HepG2 (cell line): ENCODE measurements around the gene A1CF. TPM values are rescaled to one million over a fixed set of nuclear protein-coding genes. Genes with fewer than 3 reads are reported as not detected.

Experiments
- ATAC-seq: fragments of 200-7000 bp; cut with Tn5 transposase; 3 replicates; pipeline ENCODE4 v1.9.1; 2020; ENCODE audit warnings: mild to moderate bottlenecking, moderate library complexity
- BruUV-seq: library from RNA; stranded (reverse); fragments of 400-500 nt; replicated peaks from 2 replicates; lab custom pipeline; 2021; lab: Mats Ljungman, UMichigan
- CTCF ChIA-PET: fragments of 300-600 bp; formaldehyde crosslinking; extraction: SDS; loops from one replicate; lab custom pipeline; 2021; ENCODE audit warnings: low total read pairs, inconsistent platforms, low intra/inter-chr PET ratio; lab: Yijun Ruan, JAX
- POLR2A ChIA-PET: fragments of 350-600 bp; sonication (Branson Sonifier 250); formaldehyde crosslinking; loops from one replicate; lab custom pipeline; 2020; ENCODE audit warnings: antibody characterized with exemption, inconsistent platforms; lab: Yijun Ruan, JAX
- DNase-seq: peaks from one replicate; pipeline ENCODE4 v3.0.0-alpha.2; 2015; ENCODE audit warnings: low spot score
- FAIRE-seq: peaks from 3 replicates; lab custom pipeline; 2011; peaks lifted over from hg19 to GRCh38; lab: Jason Lieb, UNC
- H2AFZ ChIP-seq: one replicate; pipeline ENCODE4 v1.6.1; 2011; ENCODE audit warnings: low read length, inconsistent platforms
- H3K27ac ChIP-seq: fragments of 300-600 bp; 3 replicates; pipeline ENCODE4 v1.8.0; 2011; ENCODE audit warnings: mixed run types, mild to moderate bottlenecking, mixed read lengths, low read length, inconsistent platforms; ENCODE audit not compliant: insufficient read depth; ENCODE audit errors: extremely low read length
- H3K27me3 ChIP-seq, 2 experiments: fragments of 200-600 bp in 1 of 2; 2 replicates in 1 of 2; 3 replicates in 1 of 2; pipeline versions ENCODE4 v1.6.0 to v1.8.0; 2011; ENCODE audit warnings: low read length in 2 of 2, mild to moderate bottlenecking in 2 of 2, moderate library complexity in 2 of 2, inconsistent platforms in 1 of 2; ENCODE audit not compliant: insufficient read depth in 2 of 2, control insufficient read depth in 1 of 2
- H3K36me3 ChIP-seq, 2 experiments: fragments of 200-600 bp in 1 of 2; replicated peaks in 1 of 2; 2 replicates in 1 of 2; 3 replicates in 1 of 2; pipeline versions ENCODE4 v1.5.1 to v1.8.0; 2011; ENCODE audit warnings: low read length in 2 of 2, inconsistent platforms in 1 of 2; ENCODE audit not compliant: insufficient read depth in 2 of 2, control insufficient read depth in 1 of 2
- H3K4me1 ChIP-seq: 2 replicates; pipeline ENCODE4 v1.5.1; 2012; ENCODE audit warnings: low read length, inconsistent platforms; ENCODE audit not compliant: insufficient read depth
- H3K4me2 ChIP-seq: 2 replicates; pipeline ENCODE4 v1.6.0; 2011; ENCODE audit warnings: low read depth, low read length, inconsistent platforms
- H3K4me3 ChIP-seq, 3 experiments: fragments of 200-600 bp in 1 of 3; sonication (generic), shearing (Covaris generic) in 1 of 3; replicated peaks in 1 of 3; 2 replicates each; pipeline ENCODE4 v1.5.1; 2011 to 2016; ENCODE audit warnings: low read length in 3 of 3, inconsistent platforms in 2 of 3, low read depth in 2 of 3, mild to moderate bottlenecking in 2 of 3, control low read depth in 1 of 3, mixed read lengths in 1 of 3; ENCODE audit not compliant: insufficient read depth in 1 of 3
- H3K79me2 ChIP-seq: one replicate; pipeline ENCODE4 v1.6.1; 2011; ENCODE audit warnings: low read length, inconsistent platforms; ENCODE audit not compliant: insufficient read depth
- H3K9ac ChIP-seq: 2 replicates; pipeline ENCODE4 v1.6.0; 2011; ENCODE audit warnings: mild to moderate bottlenecking, low read depth, low read length, inconsistent platforms; ENCODE audit not compliant: insufficient read depth
- H3K9me3 ChIP-seq: 2 replicates; pipeline ENCODE4 v1.5.1; 2012; ENCODE audit warnings: mild to moderate bottlenecking, low read length
- H4K20me1 ChIP-seq: 2 replicates; pipeline ENCODE4 v1.6.0; 2011; ENCODE audit warnings: inconsistent platforms, mild to moderate bottlenecking, low read length, moderate library complexity; ENCODE audit not compliant: insufficient read depth
- HDAC2 ChIP-seq: sonication (generic); formaldehyde crosslinking; IDR thresholded peaks from 2 replicates; pipeline ENCODE4 v1.4.0; 2020; ENCODE audit warnings: missing genetic modification reagents
- HES4 ChIP-seq: sonication (generic); formaldehyde crosslinking; IDR thresholded peaks from 2 replicates; pipeline ENCODE4 v1.9.0; 2021; ENCODE audit warnings: mild to moderate bottlenecking, missing genetic modification reagents, borderline replicate concordance
- HNF4A ChIP-seq: sonication (generic); formaldehyde crosslinking; IDR thresholded peaks from 2 replicates; pipeline ENCODE4 v1.4.0; 2020; ENCODE audit warnings: missing genetic modification reagents
- HNRNPUL1 ChIP-seq: fragments of 200-400 bp; formaldehyde crosslinking; IDR thresholded peaks from 2 replicates; pipeline ENCODE4 v1.6.1; 2017; ENCODE audit warnings: low read depth, mild to moderate bottlenecking, low read length, moderate library complexity
- NFIB ChIP-seq: sonication (generic); formaldehyde crosslinking; IDR thresholded peaks from 2 replicates; pipeline ENCODE4 v1.9.0; 2021; ENCODE audit warnings: missing genetic modification reagents, mild to moderate bottlenecking, borderline replicate concordance
- PHF21A ChIP-seq: sonication (generic); formaldehyde crosslinking; IDR thresholded peaks from 2 replicates; pipeline ENCODE4 v1.5.0; 2020; ENCODE audit warnings: mild to moderate bottlenecking, missing genetic modification reagents
- PLRG1 ChIP-seq: fragments of 450-650 bp; conservative IDR thresholded peaks from 2 replicates; pipeline ENCODE4 v1.6.1; 2016
- POGK ChIP-seq: sonication (generic); formaldehyde crosslinking; conservative IDR thresholded peaks from 2 replicates; pipeline ENCODE4 v1.8.0; 2022; ENCODE audit warnings: mild to moderate bottlenecking, moderate library complexity, missing genetic modification reagents
- SALL1 ChIP-seq: sonication (generic); formaldehyde crosslinking; IDR thresholded peaks from 2 replicates; pipeline ENCODE4 v1.8.0; 2022; ENCODE audit warnings: mild to moderate bottlenecking, missing genetic modification reagents
- SETDB1 ChIP-seq: sonication (generic); formaldehyde crosslinking; IDR thresholded peaks from 2 replicates; pipeline ENCODE4 v1.5.1; 2020; ENCODE audit warnings: missing genetic modification reagents, mild to moderate bottlenecking, borderline replicate concordance
- SNAI1 ChIP-seq: sonication (generic); formaldehyde crosslinking; IDR thresholded peaks from 2 replicates; pipeline ENCODE4 v1.5.0; 2020; ENCODE audit warnings: mild to moderate bottlenecking, missing genetic modification reagents, borderline replicate concordance
- XBP1 ChIP-seq: sonication (generic); formaldehyde crosslinking; IDR thresholded peaks from 2 replicates; pipeline ENCODE4 v1.5.0; 2020; ENCODE audit warnings: missing genetic modification reagents
- ZNF33A ChIP-seq: sonication (generic); formaldehyde crosslinking; IDR thresholded peaks from 2 replicates; pipeline ENCODE4 v1.5.1; 2020; ENCODE audit warnings: missing genetic modification reagents, mild to moderate bottlenecking, moderate library complexity, borderline replicate concordance
- ZNF687 ChIP-seq: sonication (generic); formaldehyde crosslinking; IDR thresholded peaks from 2 replicates; pipeline ENCODE4 v1.5.1; 2020; ENCODE audit warnings: mild to moderate bottlenecking, missing genetic modification reagents, moderate library complexity
- ZNF691 ChIP-seq: sonication (generic); formaldehyde crosslinking; IDR thresholded peaks from 2 replicates; pipeline ENCODE4 v1.4.0; 2020; ENCODE audit warnings: missing genetic modification reagents, low read depth, mild to moderate bottlenecking, borderline replicate concordance
- ZNF761 ChIP-seq: sonication (generic); formaldehyde crosslinking; conservative IDR thresholded peaks from 2 replicates; pipeline ENCODE4 v1.4.0; 2020; ENCODE audit warnings: mild to moderate bottlenecking, missing genetic modification reagents
- ZNF780A ChIP-seq: sonication (generic); formaldehyde crosslinking; IDR thresholded peaks from 2 replicates; pipeline ENCODE4 v1.8.0; 2022; ENCODE audit warnings: mild to moderate bottlenecking, missing genetic modification reagents, moderate library complexity
- in situ Hi-C: cut with HindIII; loops from 2 replicates; pipeline ENCODE4 v1.10.0; 2017; ENCODE audit warnings: low pct_unique_long_range_greater_than_20kb; ENCODE audit not compliant: extremely low pct_ligation_motif_present
- intact Hi-C: fragments of 100-400 bp; cut with micrococcal nuclease; formaldehyde crosslinking; loops from one replicate; pipeline ENCODE4 v1.10.0; 2022; ENCODE audit not compliant: unreplicated experiment
- polyA plus RNA-seq, 8 experiments: library from polyadenylated mRNA; depleted of rRNA in 3 of 8; stranded (reverse) in 7 of 8; unstranded in 1 of 8; fragments of >200 nt; fragmentation: Illumina TruSeq in 4 of 8; extraction: Trizol in 4 of 8; gene quantifications; 2 replicates each; pipeline versions ENCODE4 v1.2.1 to v1.2.3, GENCODE V29; 2011 to 2016; ENCODE audit warnings: low read depth in 4 of 8, missing spikeins in 1 of 8, mixed read lengths in 1 of 8; ENCODE audit not compliant: insufficient read depth in 1 of 8
- total RNA-seq, 5 experiments: library from RNA; depleted of rRNA; stranded (reverse); fragments of >200 nt; fragmentation: Illumina TruSeq; extraction: Trizol; gene quantifications; 2 replicates each; pipeline ENCODE4 v1.2.3, GENCODE V29; 2016; ENCODE audit warnings: low read depth in 1 of 5

The A1CF gene
- total and polyA plus RNA-seq, 2 of the 13 experiments (the other 11 are each of a cell fraction or from before 2014, with no cell fraction given) = 56.1 to 58.1 TPM

- no peak for FAIRE-seq
- no peaks in the 10 kb centered on the region for H3K9me3 ChIP-seq
- ChIA-PET POLR2A (no interaction called here), CTCF (no interaction called here)
- in situ Hi-C loops = no loop called here
- BruUV-seq = no TSS peak
- H3K4me3 ChIP-seq = no peak overlapping the region
- no peak for ATAC-seq
- DNase-seq = no peak
- intact Hi-C loops = no loop called here
- no peaks in the 10 kb centered on the region for H4K20me1 ChIP-seq
- peaks cover 5% of the 10 kb centered on the region; the same call in 1 of the 2 replicates for H3K4me1 ChIP-seq
- H3K9ac ChIP-seq = no peak overlapping the region
- no peaks in the 10 kb centered on the region for H3K36me3 ChIP-seq
- H3K27ac ChIP-seq = no peak overlapping the region
- no peaks in the 10 kb centered on the region for H3K79me2 ChIP-seq
- H3K4me2 ChIP-seq = no peak overlapping the region
- no peak for TF ChIP-seq ZNF761 (CRISPR knock-in tag)
- TF ChIP-seq SALL1 = no peak
- no peak for TF ChIP-seq HNF4A (CRISPR knock-in tag)
- TF ChIP-seq HES4 (CRISPR knock-in tag) = no peak
- TF ChIP-seq NFIB (CRISPR knock-in tag) = no peak
- no peak for TF ChIP-seq ZNF33A (CRISPR knock-in tag)
- TF ChIP-seq PHF21A (CRISPR knock-in tag) = no peak
- no peak for TF ChIP-seq ZNF691
- TF ChIP-seq PLRG1 = no peak
- no peak for TF ChIP-seq ZNF780A (CRISPR knock-in tag)
- no peak for TF ChIP-seq HNRNPUL1
- no peak for TF ChIP-seq HDAC2 (CRISPR knock-in tag)
- no peak for TF ChIP-seq SNAI1 (CRISPR knock-in tag)
- no peak for TF ChIP-seq ZNF687 (CRISPR knock-in tag)
- no peak for TF ChIP-seq XBP1 (CRISPR knock-in tag)
- no peak for TF ChIP-seq POGK
- TF ChIP-seq SETDB1 (CRISPR knock-in tag) = no peak
- TF ChIP-seq, all 625 proteins: peak for 0
- Histone ChIP-seq H3K27me3 (no peaks in the 10 kb centered on the region), H2AFZ (no peak overlapping the region)
Observed at GRCh38 chr10:50896721-50897120, 11.3 kb upstream of the A1CF start.
